Brain microvascular endothelial cell (primary cell): ENCODE results near the gene SRD5A2.
"Not testable (repeated sequence)": the region's sequence is repeated elsewhere in the genome, so short reads cannot be mapped to it uniquely, and the experiment has no call there.

Experiments used
- DNase-seq: peaks from one replicate; pipeline ENCODE4 v3.0.0-alpha.2; 2020
- H3K27ac ChIP-seq: fragments of 250-450 bp; sonication (Bioruptor Pico); 2 replicates; pipeline ENCODE4 v1.5.1; 2020; ENCODE audit warnings: mild to moderate bottlenecking, moderate library complexity
- H3K27me3 ChIP-seq: fragments of 250-450 bp; sonication (Bioruptor Pico); replicated peaks from 2 replicates; pipeline ENCODE4 v1.5.1; 2020; ENCODE audit warnings: mild to moderate bottlenecking
- H3K36me3 ChIP-seq: fragments of 250-450 bp; sonication (Bioruptor Pico); replicated peaks from 2 replicates; pipeline ENCODE4 v1.5.1; 2020; ENCODE audit warnings: mild to moderate bottlenecking
- H3K4me3 ChIP-seq: 2 replicates; pipeline ENCODE4 v1.5.1; 2011; ENCODE audit warnings: low read depth, mild to moderate bottlenecking, control low read depth, low read length, moderate library complexity
- in situ Hi-C: cut with HindIII; loops from 2 replicates; pipeline ENCODE4 v1.10.0; 2017; ENCODE audit warnings: low sequenced_read_pairs, low pct_ligation_motif_present
- TF ChIP-seq, protein P1 (sequence below): IDR thresholded peaks from 2 replicates; pipeline ENCODE4 v1.5.1; 2011; ENCODE audit warnings: low read depth, mild to moderate bottlenecking, moderate library complexity, low read length, control low read depth, inconsistent platforms; ENCODE audit errors: missing control alignments

SRD5A2 gene

DNA sequence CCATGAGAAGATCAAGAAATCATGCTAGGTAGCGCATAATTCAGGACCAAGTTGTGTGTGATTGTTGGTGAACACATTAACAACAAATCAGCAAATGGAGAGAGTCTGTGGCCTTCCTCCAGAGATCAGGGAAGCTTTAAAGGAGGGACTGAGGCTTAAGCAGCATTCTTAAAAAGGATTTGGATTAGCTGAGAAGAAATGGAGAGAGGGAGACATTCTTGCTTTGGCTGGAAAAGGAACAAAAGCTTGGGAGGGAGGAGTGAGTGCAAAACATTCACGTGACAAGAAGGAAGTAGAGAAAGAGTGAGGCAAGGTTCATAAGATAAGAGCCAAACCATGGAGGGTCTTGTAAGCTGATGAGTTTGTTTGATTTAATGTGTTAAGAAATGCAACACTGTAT, 75.6 kb downstream of the SRD5A2 start:
- Histone ChIP-seq H3K27me3 (no peaks in the 10 kb centered on the region), H3K4me3 (no peak overlapping the region), H3K27ac (no peak overlapping the region), H3K36me3 (no peaks in the 10 kb centered on the region)
- in situ Hi-C loops, result no loop called here
- TF ChIP-seq, protein P1, sequence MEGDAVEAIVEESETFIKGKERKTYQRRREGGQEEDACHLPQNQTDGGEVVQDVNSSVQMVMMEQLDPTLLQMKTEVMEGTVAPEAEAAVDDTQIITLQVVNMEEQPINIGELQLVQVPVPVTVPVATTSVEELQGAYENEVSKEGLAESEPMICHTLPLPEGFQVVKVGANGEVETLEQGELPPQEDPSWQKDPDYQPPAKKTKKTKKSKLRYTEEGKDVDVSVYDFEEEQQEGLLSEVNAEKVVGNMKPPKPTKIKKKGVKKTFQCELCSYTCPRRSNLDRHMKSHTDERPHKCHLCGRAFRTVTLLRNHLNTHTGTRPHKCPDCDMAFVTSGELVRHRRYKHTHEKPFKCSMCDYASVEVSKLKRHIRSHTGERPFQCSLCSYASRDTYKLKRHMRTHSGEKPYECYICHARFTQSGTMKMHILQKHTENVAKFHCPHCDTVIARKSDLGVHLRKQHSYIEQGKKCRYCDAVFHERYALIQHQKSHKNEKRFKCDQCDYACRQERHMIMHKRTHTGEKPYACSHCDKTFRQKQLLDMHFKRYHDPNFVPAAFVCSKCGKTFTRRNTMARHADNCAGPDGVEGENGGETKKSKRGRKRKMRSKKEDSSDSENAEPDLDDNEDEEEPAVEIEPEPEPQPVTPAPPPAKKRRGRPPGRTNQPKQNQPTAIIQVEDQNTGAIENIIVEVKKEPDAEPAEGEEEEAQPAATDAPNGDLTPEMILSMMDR, result no peak
- DNase-seq, result no peak

DNA sequence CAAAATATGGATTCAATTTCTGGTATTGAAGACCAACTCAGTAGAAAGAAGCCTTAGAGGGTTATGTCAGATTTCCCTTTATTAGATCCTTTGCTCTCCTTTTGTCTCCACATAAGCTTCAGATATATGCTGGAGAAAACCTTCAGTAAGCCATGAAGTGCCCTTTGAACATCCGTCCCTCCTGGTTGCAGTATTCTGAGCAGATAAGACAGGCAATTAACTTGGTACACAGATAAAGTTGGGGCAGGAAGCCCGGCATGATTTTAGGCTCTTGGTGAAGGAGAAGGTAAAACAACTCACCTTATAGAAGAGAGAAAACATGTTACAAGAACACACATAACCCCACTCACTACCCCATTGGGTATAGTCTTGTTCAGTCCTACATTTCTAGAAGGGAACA, 76.4 kb downstream of the SRD5A2 start:
- H3K4me3 ChIP-seq, result no peak overlapping the region

DNA sequence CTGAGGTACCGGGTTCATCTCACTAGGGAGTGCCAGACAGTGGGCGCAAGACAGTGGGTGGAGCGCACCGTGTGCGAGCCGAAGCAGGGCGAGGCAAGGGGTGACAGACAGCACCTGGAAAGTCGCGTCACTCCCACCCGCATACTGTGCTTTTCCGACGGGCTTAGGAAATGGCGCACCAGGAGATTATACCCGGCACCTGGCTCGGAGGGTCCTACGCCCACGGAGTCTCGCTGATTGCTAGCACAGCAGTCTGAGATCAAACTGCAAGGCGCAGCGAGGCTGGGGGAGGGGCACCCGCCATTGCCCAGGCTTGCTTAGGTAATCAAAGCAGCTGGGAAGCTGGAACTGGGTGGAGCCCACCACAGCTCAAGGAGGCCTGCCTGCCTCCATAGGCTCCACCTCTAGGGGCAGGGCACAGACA, 84.3 kb downstream of the SRD5A2 start:
- H3K27me3 ChIP-seq, H3K27ac ChIP-seq, DNase-seq, in situ Hi-C loops, H3K36me3 ChIP-seq: not testable (repeated sequence)
- H3K4me3 ChIP-seq, result peak overlapping the region; percentile 9

More for the DNA sequence above, 76.4 kb downstream of the SRD5A2 start:
- in situ Hi-C loops, result no loop called here
- no peak for DNase-seq
- TF ChIP-seq, protein P1, result no peak
- Histone ChIP-seq H3K27ac (no peak overlapping the region), H3K27me3 (no peaks in the 10 kb centered on the region), H3K36me3 (no peaks in the 10 kb centered on the region)

DNA sequence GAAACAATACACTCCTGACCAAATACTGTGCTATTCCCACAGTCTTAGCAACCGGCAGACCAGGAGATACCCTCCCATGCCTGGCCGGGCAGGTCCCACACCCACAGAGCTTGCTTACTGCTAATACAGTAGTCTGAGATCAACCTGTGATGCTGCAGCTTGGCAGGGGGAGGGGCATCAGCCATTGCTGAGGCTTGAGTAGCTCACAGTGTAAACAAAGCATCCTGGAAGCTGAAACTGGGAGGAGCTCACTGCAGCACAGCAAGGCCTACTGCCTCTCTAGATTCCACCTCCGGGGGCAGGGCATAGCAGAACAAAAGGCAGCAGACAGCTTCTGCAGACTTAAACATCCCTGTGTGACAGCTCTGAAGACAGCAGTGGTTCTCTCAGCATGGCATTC, 91.4 kb downstream of the SRD5A2 start:
- H3K27ac ChIP-seq, in situ Hi-C loops, H3K36me3 ChIP-seq, H3K4me3 ChIP-seq, H3K27me3 ChIP-seq: not testable (repeated sequence)
- peak; percentile 57 for DNase-seq

DNA sequence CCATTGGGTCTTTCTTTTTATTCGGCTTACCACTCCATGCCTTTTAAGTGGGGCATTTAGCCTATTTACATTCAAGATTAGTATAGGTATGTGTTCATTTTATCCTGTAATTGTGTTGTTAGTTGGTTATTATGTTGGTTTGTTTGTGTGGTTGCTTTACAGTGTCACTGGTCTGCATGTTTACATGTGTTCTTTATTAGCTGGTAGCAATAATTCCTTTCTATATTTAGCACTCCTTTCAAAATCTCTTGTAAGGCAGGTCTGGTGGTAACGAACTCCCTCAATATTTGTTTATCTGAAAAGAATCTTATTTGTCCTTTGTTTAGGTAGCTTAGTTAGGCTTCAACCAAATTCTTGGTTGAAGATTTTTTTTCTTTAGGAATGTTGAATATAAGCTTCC, 97.5 kb downstream of the SRD5A2 start:
- H3K36me3 ChIP-seq, result no peaks in the 10 kb centered on the region
- no peaks in the 10 kb centered on the region for H3K27me3 ChIP-seq
- no peak overlapping the region for H3K27ac ChIP-seq
- TF ChIP-seq, protein P1, result no peak
- DNase-seq, result no peak
- in situ Hi-C loops, result no loop called here
- H3K4me3 ChIP-seq, result no peak overlapping the region

DNA sequence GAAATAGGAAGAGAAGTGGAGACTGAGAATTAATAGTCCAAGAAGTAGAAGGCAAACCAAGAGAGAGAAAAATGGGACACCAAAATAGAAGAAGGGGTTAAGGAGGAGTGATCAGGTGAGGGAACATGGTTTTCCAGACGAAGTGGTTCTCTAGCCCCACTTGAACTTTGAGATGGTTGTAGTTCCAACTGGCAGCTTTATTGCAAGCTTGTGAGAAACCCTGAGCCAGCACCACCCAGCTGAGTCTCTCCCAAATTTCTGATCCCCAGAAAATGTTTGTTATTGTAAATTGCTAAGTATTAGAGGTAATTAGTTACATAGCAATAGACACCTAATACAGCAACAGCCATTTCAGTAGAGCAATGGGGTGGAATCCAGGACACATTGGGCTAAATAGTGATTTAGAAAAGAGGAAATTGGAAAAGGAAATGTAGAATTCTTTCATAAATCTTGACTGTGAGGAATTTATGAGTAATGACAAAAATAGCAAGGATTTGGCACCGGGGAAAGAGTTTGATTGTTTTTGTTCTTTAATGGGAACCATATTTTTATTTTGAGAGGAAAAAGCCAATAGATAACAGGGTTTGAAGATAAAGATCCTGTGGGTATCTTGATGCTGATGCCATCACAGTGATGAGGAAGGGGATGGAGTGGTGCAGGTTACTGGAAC, 104.1 kb downstream of the SRD5A2 start:
- in situ Hi-C loops, result no loop called here
- Histone ChIP-seq H3K27me3 (no peaks in the 10 kb centered on the region), H3K27ac (no peak overlapping the region), H3K36me3 (no peaks in the 10 kb centered on the region), H3K4me3 (no peak overlapping the region)
- TF ChIP-seq, protein P1, result no peak
- DNase-seq, result no peak

DNA sequence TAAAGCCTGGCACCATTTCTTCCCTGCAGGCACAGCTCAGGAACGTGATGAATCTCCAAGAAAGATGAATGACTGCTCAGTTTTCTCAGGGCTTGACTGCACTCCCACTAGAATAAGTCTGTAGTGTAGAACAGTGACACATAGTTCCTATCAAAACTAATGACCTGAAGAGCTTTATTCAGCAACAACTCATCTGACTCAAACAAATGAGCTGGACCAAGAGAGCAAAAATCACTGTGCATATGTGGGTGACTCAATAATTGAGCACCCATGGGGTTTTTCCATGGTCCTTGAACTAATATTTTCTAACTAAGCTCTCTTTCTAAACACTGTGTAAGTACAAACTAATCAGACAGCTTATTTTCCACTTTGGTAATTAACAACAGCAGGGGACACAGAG, 105.0 kb downstream of the SRD5A2 start:
- in situ Hi-C loops, result no loop called here
- Histone ChIP-seq H3K4me3 (no peak overlapping the region), H3K27ac (no peak overlapping the region), H3K27me3 (no peaks in the 10 kb centered on the region), H3K36me3 (no peaks in the 10 kb centered on the region)
- DNase-seq, result peak; percentile 39
- TF ChIP-seq, protein P1, result no peak
